Activated CD4-positive, alpha-beta T cell treated with anti-CD3 and anti-CD28 coated beads, Interleukin-2, amount 10 ng/mL, durations not matched to agents 7 days and 5 days (primary cell): ENCODE results near the gene AAMP. TPM values are rescaled to one million over a fixed set of nuclear protein-coding genes. Genes with fewer than 3 reads are reported as not detected.

ENCODE experiments used
- CTCF ChIA-PET: fragments of 350-600 bp; sonication (Branson Sonifier 250); formaldehyde crosslinking; loops from one replicate; lab custom pipeline; 2021; ENCODE audit warnings: antibody characterized with exemption; lab: Charles Lee
- POLR2A ChIA-PET: fragments of 350-600 bp; sonication (Branson Sonifier 250); formaldehyde crosslinking; loops from one replicate; lab custom pipeline; 2021; ENCODE audit warnings: antibody characterized with exemption; lab: Charles Lee
- DNase-seq: peaks from one replicate; pipeline ENCODE4 v3.0.0-alpha.2; 2020
- H3K27ac Mint-ChIP-seq: one replicate; pipeline ENCODE4 v1.8.0; 2021; ENCODE audit warnings: mild to moderate bottlenecking, moderate library complexity, mixed read lengths
- H3K27me3 Mint-ChIP-seq: one replicate; pipeline ENCODE4 v1.8.0; 2021; ENCODE audit warnings: mixed read lengths
- H3K36me3 Mint-ChIP-seq: one replicate; pipeline ENCODE4 v1.8.0; 2021; ENCODE audit warnings: low read depth, mixed read lengths
- H3K4me1 Mint-ChIP-seq: one replicate; pipeline ENCODE4 v1.8.0; 2021; ENCODE audit warnings: mixed read lengths
- H3K4me3 Mint-ChIP-seq: one replicate; pipeline ENCODE4 v1.8.0; 2021; ENCODE audit warnings: mild to moderate bottlenecking, moderate library complexity, mixed read lengths
- H3K9me3 Mint-ChIP-seq: one replicate; pipeline ENCODE4 v1.8.0; 2021; ENCODE audit warnings: mixed read lengths
- total RNA-seq, 2 experiments: library from RNA; stranded (reverse); gene quantifications; one replicate each; pipeline ENCODE4 v1.2.3, GENCODE V29; 2021

AAMP gene
- total RNA-seq, 2 experiments from 2014 or later, result 42.3 to 51.1 TPM

DNA sequence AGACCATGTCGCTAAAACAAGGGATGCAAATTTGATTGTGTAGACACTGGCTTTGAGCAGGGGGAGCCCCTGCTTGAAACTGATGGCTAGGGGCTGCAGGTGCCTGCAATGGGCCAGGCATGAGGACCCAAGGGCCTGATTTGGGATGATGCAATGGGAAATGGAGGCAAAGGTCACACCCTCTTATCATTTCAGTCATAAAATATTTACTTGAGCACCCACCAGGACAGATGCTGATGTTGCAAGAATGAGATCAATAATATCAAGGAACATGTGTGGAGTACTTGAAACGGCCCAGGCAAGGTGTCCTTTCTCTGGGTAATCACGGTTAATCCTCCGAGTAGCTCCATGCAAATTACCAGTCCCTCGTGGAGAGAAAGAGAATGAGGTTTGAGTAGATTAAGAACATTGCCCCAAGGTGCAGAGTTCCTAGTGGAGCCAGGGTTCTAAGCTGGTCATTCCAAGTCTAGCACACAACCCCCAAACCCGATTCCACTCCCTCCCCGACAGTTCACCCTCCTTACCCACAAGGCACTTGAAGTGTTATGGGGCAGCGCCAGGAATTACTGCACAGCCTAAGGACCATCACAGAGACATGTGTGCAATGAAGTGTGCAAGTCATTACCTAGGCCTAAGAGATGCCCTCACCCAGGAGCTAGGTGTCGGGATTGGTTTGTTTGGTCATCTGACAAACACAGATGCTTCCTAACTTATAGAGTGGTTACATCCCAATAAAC, 36.4 kb upstream of the AAMP start:
- ChIA-PET CTCF (interaction anchor here (1.1 to 1.8 kb wide), 4 partner anchors 9 to 55 kb away, joined by 3 to 5 read pairs (median 4); partner anchors contain the start of gene CATIP), POLR2A (no interaction called here)
- no peaks in the 10 kb centered on the region for H3K9me3 Mint-ChIP-seq
- no peak for DNase-seq
- no peak overlapping the region for H3K4me3 Mint-ChIP-seq
- no peaks in the 10 kb centered on the region for H3K36me3 Mint-ChIP-seq
- H3K27ac Mint-ChIP-seq, result no peak overlapping the region
- H3K27me3 Mint-ChIP-seq, result peaks cover 2% of the 10 kb centered on the region
- H3K4me1 Mint-ChIP-seq, result peaks cover 12% of the 10 kb centered on the region

DNA sequence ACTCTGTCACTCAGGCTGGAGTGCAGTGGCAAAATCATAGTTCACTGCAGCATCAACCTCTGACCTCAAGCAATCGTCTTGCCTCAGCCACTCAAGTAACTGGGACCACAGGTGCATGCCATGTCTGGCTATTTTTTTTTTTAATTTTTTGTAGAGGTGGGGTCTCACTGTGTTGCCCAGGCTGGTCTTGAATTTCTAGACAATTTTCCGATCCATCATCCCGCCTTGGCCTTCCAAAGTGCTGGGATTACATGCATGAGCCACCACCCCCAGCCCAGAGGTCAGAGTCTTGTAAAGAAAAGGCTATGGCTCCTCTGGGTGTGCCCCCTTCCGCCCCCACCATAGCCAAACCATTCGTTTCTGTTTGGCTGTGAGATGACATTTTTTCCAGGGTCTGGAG, 35.4 kb upstream of the AAMP start:
- Mint-ChIP-seq H3K9me3 (no peaks in the 10 kb centered on the region), H3K36me3 (no peaks in the 10 kb centered on the region), H3K27ac (no peak overlapping the region), H3K4me1 (peaks cover 16% of the 10 kb centered on the region), H3K4me3 (no peak overlapping the region), H3K27me3 (peaks cover 2% of the 10 kb centered on the region)
- DNase-seq, result no peak
- POLR2A ChIA-PET, result interaction anchor here (0.6 kb wide), 1 partner anchor 23 kb away, joined by 5 read pairs; no protein-coding TSS in a partner anchor
- CTCF ChIA-PET, result interaction anchor here (1.1 to 2.0 kb wide), 3 partner anchors 11 to 91 kb away, joined by 3 to 6 read pairs (median 6); partner anchors contain the start of gene CATIP

DNA sequence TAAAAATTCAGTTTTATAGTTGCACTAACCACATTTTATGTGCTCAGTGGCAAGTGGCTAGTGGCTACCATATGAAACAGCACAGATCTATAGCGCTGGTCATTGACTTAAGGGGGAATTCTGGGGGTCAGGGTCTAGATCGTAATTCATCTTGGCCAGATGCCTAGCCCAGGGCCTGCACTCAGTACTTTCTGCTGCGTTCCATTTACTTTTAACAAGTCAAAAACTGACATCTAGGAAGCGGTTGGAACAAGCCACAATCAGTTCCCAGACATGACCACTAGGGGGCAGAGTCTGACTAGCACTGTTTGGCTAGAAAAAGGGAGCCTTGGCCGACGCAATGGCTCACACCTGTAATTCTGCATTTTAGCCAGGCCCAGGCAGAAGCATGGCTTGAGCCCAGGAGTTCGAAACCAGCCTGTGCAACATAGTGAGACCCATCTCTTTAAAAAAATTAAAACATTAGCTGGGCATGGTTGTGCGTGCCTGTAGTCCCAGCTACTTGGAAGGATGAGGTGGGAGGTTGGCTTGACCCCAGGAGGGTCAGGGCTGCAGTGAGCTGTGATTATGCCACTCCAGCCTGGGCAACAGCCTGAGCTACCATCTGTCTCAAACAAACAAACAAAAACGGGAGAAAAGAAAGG, 31.4 kb upstream of the AAMP start:
- no peaks in the 10 kb centered on the region for H3K36me3 Mint-ChIP-seq
- H3K27me3 Mint-ChIP-seq, result peaks cover 2% of the 10 kb centered on the region
- DNase-seq, result peak; percentile 95
- ChIA-PET CTCF (interaction anchor here (0.7 to 2.1 kb wide), 17 partner anchors 11 to 111 kb away, joined by 3 to 20 read pairs (median 5); partner anchors contain the start of gene CATIP), POLR2A (no interaction called here)
- H3K4me1 Mint-ChIP-seq, result peaks cover 13% of the 10 kb centered on the region
- H3K9me3 Mint-ChIP-seq, result no peaks in the 10 kb centered on the region
- peak overlapping the region; percentile 60 for H3K27ac Mint-ChIP-seq
- no peak overlapping the region for H3K4me3 Mint-ChIP-seq

DNA sequence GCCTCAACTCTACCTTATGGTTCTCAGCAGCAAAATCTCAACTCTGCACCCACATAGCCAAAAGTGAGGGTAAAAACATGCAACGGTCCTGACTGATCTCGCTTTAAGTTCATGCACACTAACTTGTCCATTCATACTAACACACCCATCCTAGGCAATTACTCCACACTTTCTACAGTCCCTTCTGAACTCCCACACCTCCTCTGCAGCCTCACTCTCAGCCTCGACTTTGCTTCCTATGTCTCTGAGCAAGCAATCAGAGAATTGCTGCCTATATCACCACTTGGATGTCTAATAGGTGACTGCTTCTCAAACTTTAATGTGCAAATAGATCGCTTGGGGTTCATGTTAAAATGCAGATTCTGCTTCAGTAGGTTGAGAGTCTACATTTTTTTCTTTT, 30.2 kb upstream of the AAMP start:
- CTCF ChIA-PET, result interaction anchor here (0.6 to 2.0 kb wide), 3 partner anchors 13 to 96 kb away, joined by 4 to 7 read pairs (median 4); no protein-coding TSS in a partner anchor
- Mint-ChIP-seq H3K36me3 (no peaks in the 10 kb centered on the region), H3K4me3 (no peak overlapping the region), H3K27ac (no peak overlapping the region), H3K4me1 (peaks cover 14% of the 10 kb centered on the region), H3K27me3 (peaks cover 2% of the 10 kb centered on the region), H3K9me3 (no peaks in the 10 kb centered on the region)
- no peak for DNase-seq
- POLR2A ChIA-PET, result no interaction called here

DNA sequence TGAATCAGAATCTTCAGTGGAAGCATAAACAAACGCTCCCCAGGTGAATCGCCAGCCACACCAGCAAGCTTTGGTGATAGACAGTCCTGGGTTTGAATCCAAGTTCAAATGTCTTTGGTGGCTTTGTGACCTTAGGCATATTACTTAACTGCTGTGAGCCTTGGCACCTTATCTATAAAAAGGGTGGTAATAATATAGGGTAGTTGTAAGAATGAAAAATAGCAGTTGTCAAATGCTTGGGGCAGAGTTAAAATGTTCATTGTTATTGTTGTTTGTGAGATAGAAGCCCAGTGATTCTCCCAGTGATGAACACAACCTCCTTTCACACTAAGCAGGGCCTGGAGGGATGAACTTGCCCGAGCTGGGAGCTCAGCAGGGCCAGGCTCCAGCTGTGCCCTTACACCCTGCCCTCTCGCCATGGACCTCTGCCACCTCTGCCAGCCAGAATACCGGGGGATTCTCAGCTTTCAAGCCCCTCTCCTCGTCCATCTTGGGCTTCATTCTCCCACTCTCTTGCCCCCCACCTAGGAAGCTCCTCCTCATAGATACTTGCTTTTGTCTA, 28.5 kb upstream of the AAMP start:
- CTCF ChIA-PET, result interaction anchor here (0.6 to 2.0 kb wide), 3 partner anchors 12 to 98 kb away, joined by 3 to 7 read pairs (median 4); no protein-coding TSS in a partner anchor
- Mint-ChIP-seq H3K4me1 (peaks cover 27% of the 10 kb centered on the region), H3K4me3 (no peak overlapping the region), H3K9me3 (no peaks in the 10 kb centered on the region), H3K27me3 (peaks cover 2% of the 10 kb centered on the region), H3K36me3 (no peaks in the 10 kb centered on the region), H3K27ac (no peak overlapping the region)
- no peak for DNase-seq
- POLR2A ChIA-PET, result interaction anchor here (0.9 kb wide), 1 partner anchor 12 kb away, joined by 3 read pairs; no protein-coding TSS in a partner anchor

DNA sequence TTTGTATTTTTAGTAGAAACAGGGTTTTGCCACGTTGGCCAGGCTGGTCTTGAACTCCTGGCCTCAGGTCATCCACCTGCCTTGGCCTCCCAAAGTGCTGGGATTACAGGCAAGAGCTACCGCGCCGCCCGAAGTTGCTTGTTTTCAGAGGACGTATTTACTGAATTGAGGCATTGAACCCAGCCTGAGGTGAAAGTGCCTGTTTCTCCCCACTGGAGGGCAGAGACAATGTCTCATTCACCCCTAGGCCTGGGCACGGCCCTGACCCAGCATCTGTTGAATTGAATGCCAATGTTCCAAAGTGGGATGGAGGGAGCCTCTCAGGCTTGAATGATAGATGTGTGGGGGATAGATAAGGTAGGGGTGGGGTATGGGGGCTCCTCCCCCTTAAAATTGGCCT, 26.9 kb upstream of the AAMP start:
- CTCF ChIA-PET, result interaction anchor here (1.0 to 1.4 kb wide), 2 partner anchors 12 to 97 kb away, joined by 3 read pairs; no protein-coding TSS in a partner anchor
- Mint-ChIP-seq H3K9me3 (no peaks in the 10 kb centered on the region), H3K36me3 (no peaks in the 10 kb centered on the region), H3K27ac (no peak overlapping the region), H3K4me1 (peaks cover 36% of the 10 kb centered on the region), H3K4me3 (no peak overlapping the region), H3K27me3 (peaks cover 2% of the 10 kb centered on the region)
- DNase-seq, result no peak
- POLR2A ChIA-PET, result no interaction called here

DNA sequence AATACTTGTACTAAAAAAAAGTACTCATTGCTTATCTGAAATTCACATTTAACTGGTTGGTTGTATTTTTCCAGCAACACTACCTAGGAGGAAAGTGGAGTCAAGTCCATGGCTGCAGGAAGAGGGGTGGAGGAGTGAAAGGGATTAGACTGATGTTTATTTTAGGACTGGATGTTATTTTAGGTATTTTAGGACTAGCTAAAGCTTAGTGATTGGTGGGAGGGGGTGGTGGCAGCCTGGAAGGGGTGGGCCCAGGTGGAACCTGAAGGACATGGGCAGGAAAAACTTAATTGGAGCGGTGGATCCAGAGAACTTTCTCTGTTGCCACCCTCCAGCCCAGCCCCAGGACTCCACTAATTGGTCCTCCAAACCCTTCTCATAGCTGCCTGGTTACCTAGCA, 26.3 kb upstream of the AAMP start:
- Mint-ChIP-seq H3K4me1 (peaks cover 32% of the 10 kb centered on the region), H3K4me3 (no peak overlapping the region), H3K27ac (no peak overlapping the region), H3K36me3 (no peaks in the 10 kb centered on the region), H3K27me3 (peaks cover 2% of the 10 kb centered on the region), H3K9me3 (no peaks in the 10 kb centered on the region)
- DNase-seq, result no peak
- ChIA-PET CTCF (interaction anchor here (0.7 to 1.8 kb wide), 7 partner anchors 8 to 269 kb away, joined by 3 to 9 read pairs (median 4); no protein-coding TSS in a partner anchor), POLR2A (no interaction called here)

DNA sequence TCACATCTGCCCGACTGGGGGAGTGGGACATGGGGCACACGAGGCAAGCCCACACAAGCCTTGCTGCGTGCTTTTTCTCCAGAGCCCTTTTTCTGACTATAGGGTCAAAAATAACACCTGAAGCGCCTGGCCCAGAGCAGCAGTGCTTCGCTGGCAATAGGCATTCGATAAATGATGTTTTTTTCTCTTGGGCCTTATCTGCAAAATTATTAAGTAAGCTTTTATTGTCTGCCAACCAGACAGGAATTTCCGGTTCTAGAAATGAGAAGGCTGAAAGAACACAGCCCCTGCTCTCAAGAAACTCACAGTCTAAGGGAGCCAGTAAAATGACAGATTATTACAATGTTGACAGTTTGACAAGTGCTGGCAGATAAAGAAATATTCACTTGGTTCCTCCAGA, 25.1 kb upstream of the AAMP start:
- ChIA-PET CTCF (interaction anchor here (0.6 to 7.3 kb wide), 6 partner anchors 9 to 101 kb away, joined by 4 to 67 read pairs (median 5); partner anchors contain the start of genes AAMP, CATIP and PNKD), POLR2A (interaction anchor here (0.6 kb wide), 1 partner anchor 399 kb away, joined by 4 read pairs; no protein-coding TSS in a partner anchor)
- Mint-ChIP-seq H3K9me3 (no peaks in the 10 kb centered on the region), H3K27ac (peak overlapping the region; percentile 50), H3K27me3 (no peaks in the 10 kb centered on the region), H3K4me1 (peaks cover 40% of the 10 kb centered on the region), H3K36me3 (peaks cover 4% of the 10 kb centered on the region), H3K4me3 (no peak overlapping the region)
- no peak for DNase-seq

DNA sequence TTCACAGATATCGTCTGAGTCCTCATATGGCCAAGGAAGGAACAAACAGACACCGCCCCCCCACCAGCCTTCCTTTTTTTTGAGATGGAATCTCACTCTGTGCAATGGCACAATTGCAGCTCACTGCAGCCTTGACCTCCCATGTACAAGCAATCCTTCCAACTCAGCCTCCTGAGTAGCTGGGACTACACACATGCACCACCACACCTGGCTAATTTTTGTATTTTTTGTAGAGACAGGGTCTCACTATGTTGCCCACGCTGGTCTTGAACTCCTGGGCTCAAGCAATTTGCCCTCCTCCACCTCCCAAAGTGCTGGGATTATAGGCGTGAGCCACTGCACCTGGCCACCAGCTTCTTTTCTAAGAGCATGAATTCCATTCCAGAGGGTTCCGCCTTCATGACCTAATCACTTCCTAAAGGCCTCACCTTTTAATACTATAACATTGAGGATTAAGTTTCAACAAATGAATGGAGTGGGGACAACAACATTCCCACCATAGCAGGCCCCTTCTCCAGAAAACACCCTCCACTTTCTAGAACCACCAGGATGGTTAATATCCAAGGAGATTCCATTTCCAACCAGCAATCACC, 24.6 kb upstream of the AAMP start:
- ChIA-PET CTCF (interaction anchor here (0.6 to 7.3 kb wide), 5 partner anchors 8 to 107 kb away, joined by 4 to 67 read pairs (median 5); partner anchors contain the start of genes AAMP, CATIP and PNKD), POLR2A (no interaction called here)
- DNase-seq, result no peak
- peaks cover 44% of the 10 kb centered on the region for H3K4me1 Mint-ChIP-seq
- H3K4me3 Mint-ChIP-seq, result no peak overlapping the region
- peak overlapping the region; percentile 27 for H3K27ac Mint-ChIP-seq
- no peaks in the 10 kb centered on the region for H3K27me3 Mint-ChIP-seq
- peaks cover 9% of the 10 kb centered on the region for H3K36me3 Mint-ChIP-seq
- no peaks in the 10 kb centered on the region for H3K9me3 Mint-ChIP-seq

DNA sequence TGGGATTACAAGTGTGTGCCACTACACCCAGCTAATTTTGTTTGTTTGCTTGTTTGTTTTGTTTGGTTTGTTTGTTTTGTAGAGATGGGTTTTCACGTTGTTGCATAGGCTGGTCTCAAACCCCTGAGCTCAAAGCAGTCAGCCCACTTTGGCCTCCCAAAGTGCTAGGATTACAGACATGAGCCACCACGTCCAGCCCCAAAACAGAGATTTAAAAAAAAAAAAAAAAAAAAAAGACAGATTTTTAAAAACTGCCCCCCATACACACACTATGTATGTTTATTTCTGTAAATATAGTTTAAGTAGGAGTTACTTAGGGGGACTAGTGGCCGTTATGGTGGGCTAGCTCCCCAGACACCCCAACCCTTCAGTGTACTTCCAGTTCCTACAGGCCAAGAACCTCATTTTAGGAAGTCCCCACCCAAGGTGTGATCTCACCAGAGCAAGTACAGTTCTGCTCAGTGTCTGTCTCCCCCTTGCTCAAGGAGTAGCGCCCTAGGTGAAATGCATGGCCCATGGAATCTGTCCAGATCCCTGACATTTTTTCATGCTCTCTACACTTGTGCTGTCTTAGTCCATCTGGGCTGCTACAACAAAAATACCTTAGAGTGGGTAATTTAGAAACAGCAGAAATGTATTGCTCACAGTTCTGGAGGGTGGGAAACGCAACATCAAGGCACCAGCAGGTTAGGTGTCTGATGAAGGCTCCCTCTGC, 23.9 kb upstream of the AAMP start:
- Mint-ChIP-seq H3K27me3 (no peaks in the 10 kb centered on the region), H3K4me3 (no peak overlapping the region), H3K9me3 (no peaks in the 10 kb centered on the region), H3K27ac (no peak overlapping the region), H3K36me3 (peaks cover 13% of the 10 kb centered on the region), H3K4me1 (peaks cover 49% of the 10 kb centered on the region)
- ChIA-PET CTCF (interaction anchor here (0.6 to 7.3 kb wide), 6 partner anchors 8 to 108 kb away, joined by 3 to 67 read pairs (median 4); partner anchors contain the start of genes AAMP, CATIP and PNKD), POLR2A (no interaction called here)
- DNase-seq, result no peak

DNA sequence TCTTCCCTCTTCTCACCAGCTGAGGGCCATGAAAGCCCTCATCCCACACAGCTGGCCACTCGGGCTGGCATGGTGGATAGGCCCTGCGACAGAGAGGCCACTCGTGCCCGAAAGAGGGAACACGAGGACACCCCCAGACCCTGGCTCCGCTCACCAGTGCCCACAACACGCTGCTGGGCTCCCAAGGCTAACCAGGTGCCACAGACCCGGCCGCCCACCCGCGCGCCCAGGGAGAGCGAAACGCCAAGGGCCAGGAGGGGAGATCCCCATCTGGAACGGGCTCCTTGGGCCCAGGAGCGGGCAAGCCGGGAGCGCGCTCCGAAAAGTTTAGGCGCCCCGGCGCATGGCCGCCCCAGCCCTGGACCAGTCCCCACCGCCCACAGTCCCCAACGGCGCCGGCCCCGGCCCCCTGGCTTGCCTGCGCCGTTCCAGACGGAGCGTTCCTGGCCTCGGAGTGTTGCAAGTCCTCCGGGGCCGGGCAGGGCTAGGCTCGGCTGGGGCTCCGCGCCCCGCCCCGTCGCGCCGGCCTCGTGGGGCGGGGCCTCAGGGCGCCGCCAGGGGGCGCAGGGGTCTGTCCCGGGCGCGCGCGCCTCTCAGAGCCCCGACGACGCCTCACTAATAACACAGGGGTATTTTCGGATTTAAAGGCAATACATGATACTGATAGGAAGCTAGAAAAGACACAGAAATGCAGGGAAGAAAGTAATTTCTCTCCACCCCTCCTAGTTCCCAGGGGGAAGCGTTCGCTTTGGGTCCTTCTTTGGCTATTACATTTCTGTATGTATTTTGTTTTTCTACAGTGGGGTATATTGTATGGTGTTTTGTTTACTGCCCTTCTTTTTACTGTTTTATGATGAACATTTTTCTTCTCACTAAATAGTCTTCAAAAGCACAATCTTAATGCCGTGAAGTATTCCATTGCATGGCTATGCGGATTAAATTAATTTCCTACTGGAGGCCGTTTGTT, 22.4 kb upstream of the AAMP start, which contains the start of gene TMBIM1:
Gene TMBIM1, minus strand, starts transcription at position 456 of the 967 bp plus-strand sequence. CDS start 10,362 bp downstream, outside the sequence.
- DNase-seq, result peak; percentile 78
- Mint-ChIP-seq H3K4me3 (peak within 1 kb of the TSS; percentile 92), H3K4me1 (peaks cover 60% of the 10 kb centered on the region), H3K27me3 (no peaks in the 10 kb centered on the region), H3K36me3 (peaks cover 18% of the 10 kb centered on the region), H3K9me3 (no peaks in the 10 kb centered on the region), H3K27ac (peak within 1 kb of the TSS; percentile 88)
- ChIA-PET POLR2A (no interaction called here), CTCF (interaction anchor here (0.5 to 7.3 kb wide), 10 partner anchors 11 to 605 kb away, joined by 3 to 67 read pairs (median 4); partner anchors contain the start of genes AAMP, CATIP and PNKD)
